HUES48 (cell line): ENCODE measurements around the gene LRRIQ3.
"Not testable (repeated sequence)": the region's sequence is repeated elsewhere in the genome, so short reads cannot be mapped to it uniquely, and the experiment has no call there.

Experiments
- H3K27ac ChIP-seq: one replicate; pipeline ENCODE4 v1.7.0; 2013; ENCODE audit warnings: low read depth, low read length, inconsistent platforms
- H3K27me3 ChIP-seq: 2 replicates; pipeline ENCODE4 v1.6.1; 2013; ENCODE audit warnings: mild to moderate bottlenecking, low read length; ENCODE audit not compliant: control insufficient read depth, insufficient read depth
- H3K36me3 ChIP-seq: 2 replicates; pipeline ENCODE4 v1.6.1; 2013; ENCODE audit warnings: low read length; ENCODE audit not compliant: control insufficient read depth, insufficient read depth
- H3K4me1 ChIP-seq: 2 replicates; pipeline ENCODE4 v1.6.1; 2013; ENCODE audit warnings: mild to moderate bottlenecking, low read length; ENCODE audit not compliant: control insufficient read depth, insufficient read depth
- H3K4me3 ChIP-seq: 2 replicates; pipeline ENCODE4 v1.5.1; 2013; ENCODE audit warnings: mild to moderate bottlenecking, low read depth, low read length
- H3K9ac ChIP-seq: 2 replicates; pipeline ENCODE4 v1.6.1; 2013; ENCODE audit warnings: mild to moderate bottlenecking, low read depth, low read length, moderate library complexity
- H3K9me3 ChIP-seq: 2 replicates; pipeline ENCODE4 v1.6.1; 2013; ENCODE audit warnings: low read length; ENCODE audit not compliant: control insufficient read depth, insufficient read depth

The LRRIQ3 gene

DNA sequence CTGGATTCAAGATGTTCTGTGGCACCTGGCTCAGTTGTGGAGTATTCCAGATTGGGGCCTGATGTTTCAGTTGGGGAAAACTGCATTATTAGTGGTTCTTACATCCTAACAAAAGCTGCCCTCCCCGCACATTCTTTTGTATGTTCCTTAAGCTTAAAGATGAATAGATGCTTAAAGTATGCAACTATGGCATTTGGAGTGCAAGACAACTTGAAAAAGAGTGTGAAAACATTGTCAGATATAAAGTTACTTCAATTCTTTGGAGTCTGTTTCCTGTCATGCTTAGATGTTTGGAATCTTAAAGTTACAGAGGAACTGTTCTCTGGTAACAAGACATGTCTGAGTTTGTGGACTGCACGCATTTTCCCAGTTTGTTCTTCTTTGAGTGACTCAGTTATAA, 7.3 kb upstream of the LRRIQ3 start:
- Histone ChIP-seq H3K9ac (no peak overlapping the region), H3K27me3 (no peaks in the 10 kb centered on the region), H3K9me3 (no peaks in the 10 kb centered on the region), H3K27ac (no peak overlapping the region), H3K36me3 (no peaks in the 10 kb centered on the region), H3K4me3 (no peak overlapping the region), H3K4me1 (no peaks in the 10 kb centered on the region)

- Histone ChIP-seq H3K9me3 (no peaks in the 10 kb centered on the region), H3K4me1 (peaks cover 3% of the 10 kb centered on the region; the same call in 1 of the 2 replicates), H3K4me3 (no peak overlapping the region), H3K36me3 (no peaks in the 10 kb centered on the region), H3K27me3 (no peaks in the 10 kb centered on the region), H3K27ac (no peak overlapping the region), H3K9ac (no peak overlapping the region)
Observed at GRCh38 chr1:74199504-74199903, 1.5 kb upstream of the LRRIQ3 start.

GRCh38 chr1:74197255-74197654, 721 bp downstream of the LRRIQ3 start:
- no peak overlapping the region for H3K27ac ChIP-seq
- peak overlapping the region; percentile 88; the same call in 1 of the 2 replicates for H3K4me3 ChIP-seq

GRCh38 chr1:74195339-74195738, 2.6 kb downstream of the LRRIQ3 start:
- Histone ChIP-seq H3K36me3 (no peaks in the 10 kb centered on the region), H3K27me3 (no peaks in the 10 kb centered on the region), H3K9ac (no peak overlapping the region), H3K4me1 (peaks cover 3% of the 10 kb centered on the region; the same call in 1 of the 2 replicates), H3K9me3 (no peaks in the 10 kb centered on the region), H3K4me3 (no peak overlapping the region), H3K27ac (no peak overlapping the region)

More at GRCh38 chr1:74197255-74197654, 721 bp downstream of the LRRIQ3 start:
- Histone ChIP-seq H3K9ac (0 out of 2 replicates have a peak overlapping the region, but pooled peaks have one; percentile 33), H3K36me3 (no peaks in the 10 kb centered on the region), H3K27me3 (no peaks in the 10 kb centered on the region), H3K4me1 (peaks cover 3% of the 10 kb centered on the region; the same call in 1 of the 2 replicates), H3K9me3 (no peaks in the 10 kb centered on the region)

DNA sequence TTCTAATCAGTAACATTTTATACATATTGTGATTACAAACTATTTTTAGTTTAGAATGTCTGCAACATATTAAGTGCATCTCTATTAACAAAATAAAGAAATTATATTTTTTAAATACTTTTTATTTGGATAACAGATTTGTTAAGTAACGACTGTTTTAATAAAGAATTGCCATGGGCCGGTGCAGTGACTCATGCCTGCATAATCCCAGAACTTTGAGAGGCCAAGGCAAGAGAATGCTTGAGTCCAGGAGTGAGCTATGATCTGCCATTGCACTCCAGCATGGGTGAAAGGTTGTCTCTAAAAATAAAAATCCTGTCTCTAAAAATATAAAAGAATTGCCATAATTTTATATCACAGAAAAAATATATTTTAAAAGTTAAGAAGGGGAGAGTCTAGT, 4.1 kb downstream of the LRRIQ3 start:
- peaks cover 3% of the 10 kb centered on the region; the same call in 1 of the 2 replicates for H3K4me1 ChIP-seq
- no peaks in the 10 kb centered on the region for H3K27me3 ChIP-seq
- H3K9ac ChIP-seq: no peak overlapping the region
- H3K27ac ChIP-seq: no peak overlapping the region
- H3K4me3 ChIP-seq: no peak overlapping the region
- no peaks in the 10 kb centered on the region for H3K9me3 ChIP-seq
- H3K36me3 ChIP-seq: no peaks in the 10 kb centered on the region

DNA sequence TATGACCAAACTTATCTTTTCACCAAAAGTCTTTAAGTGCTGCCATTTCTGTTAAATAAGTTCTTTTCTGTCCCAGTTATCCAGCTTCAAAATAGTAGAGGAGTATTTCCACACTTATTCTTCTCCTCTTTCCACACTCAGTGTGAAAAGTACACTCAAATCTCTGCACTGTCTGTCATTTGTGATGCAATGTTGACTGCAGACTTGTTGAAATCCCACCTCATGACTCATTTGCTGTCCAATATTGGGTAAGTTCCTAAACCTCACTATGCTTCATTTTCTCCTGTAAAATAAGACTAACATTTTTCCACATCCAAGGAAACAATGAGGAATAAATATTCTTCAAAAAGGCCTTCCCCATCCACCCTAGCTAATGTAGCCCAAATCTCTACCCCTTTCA, 17.5 kb downstream of the LRRIQ3 start:
- no peaks in the 10 kb centered on the region for H3K36me3 ChIP-seq
- no peaks in the 10 kb centered on the region for H3K4me1 ChIP-seq
- H3K9me3 ChIP-seq: no peaks in the 10 kb centered on the region
- no peak overlapping the region for H3K9ac ChIP-seq
- H3K27ac ChIP-seq: no peak overlapping the region
- no peaks in the 10 kb centered on the region for H3K27me3 ChIP-seq
- H3K4me3 ChIP-seq: no peak overlapping the region

DNA sequence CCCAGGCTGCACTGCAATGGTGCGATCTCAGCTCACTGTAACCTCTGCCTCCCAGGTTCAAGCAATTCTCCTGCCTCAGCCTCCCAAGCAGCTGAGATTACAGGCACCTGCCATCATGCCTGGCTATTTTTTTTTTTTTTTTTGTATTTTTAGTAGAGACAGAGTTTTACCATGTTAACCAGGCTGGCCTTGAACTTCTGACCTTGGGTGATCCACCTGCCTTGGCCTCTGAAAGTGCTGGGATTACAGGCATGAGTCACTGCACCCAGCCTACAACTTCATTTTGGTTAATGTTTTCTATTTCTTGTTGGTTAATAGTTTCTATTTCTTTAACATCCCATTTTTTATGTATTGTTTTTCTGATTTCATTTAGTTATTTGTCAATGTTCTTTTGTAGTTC, 23.6 kb downstream of the LRRIQ3 start:
- H3K9ac ChIP-seq, H3K4me1 ChIP-seq, H3K27ac ChIP-seq, H3K4me3 ChIP-seq, H3K27me3 ChIP-seq, H3K36me3 ChIP-seq, H3K9me3 ChIP-seq: not testable (repeated sequence)

- no peaks in the 10 kb centered on the region for H3K27me3 ChIP-seq
- no peak overlapping the region for H3K4me3 ChIP-seq
- no peak overlapping the region for H3K27ac ChIP-seq
- H3K9ac ChIP-seq: no peak overlapping the region
- no peaks in the 10 kb centered on the region for H3K4me1 ChIP-seq
- no peaks in the 10 kb centered on the region for H3K9me3 ChIP-seq
- no peaks in the 10 kb centered on the region for H3K36me3 ChIP-seq
Observed at GRCh38 chr1:74162333-74162732, 35.6 kb downstream of the LRRIQ3 start.

DNA sequence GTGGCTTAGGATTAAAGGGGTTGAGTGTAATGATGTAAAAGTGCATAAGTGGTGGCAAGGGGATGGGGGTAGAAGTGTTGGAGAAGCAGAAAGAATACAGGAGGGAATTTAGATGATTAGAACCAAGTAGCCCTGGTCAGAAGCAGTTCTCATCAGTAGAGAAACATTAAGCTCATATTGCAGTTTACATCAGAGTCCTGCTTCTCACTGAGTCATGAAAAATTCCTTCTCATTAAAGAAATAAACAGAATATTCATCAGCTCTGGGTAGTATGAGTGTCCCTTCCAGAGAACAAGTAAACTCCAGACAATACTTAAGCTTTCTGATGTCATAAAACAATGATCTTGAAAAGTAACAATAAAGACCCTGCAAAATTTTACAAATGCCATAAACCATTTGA, 36.5 kb downstream of the LRRIQ3 start:
- no peak overlapping the region for H3K9ac ChIP-seq
- no peaks in the 10 kb centered on the region for H3K36me3 ChIP-seq
- no peaks in the 10 kb centered on the region for H3K9me3 ChIP-seq
- H3K27ac ChIP-seq: no peak overlapping the region
- H3K4me1 ChIP-seq: no peaks in the 10 kb centered on the region
- no peak overlapping the region for H3K4me3 ChIP-seq
- no peaks in the 10 kb centered on the region for H3K27me3 ChIP-seq

DNA sequence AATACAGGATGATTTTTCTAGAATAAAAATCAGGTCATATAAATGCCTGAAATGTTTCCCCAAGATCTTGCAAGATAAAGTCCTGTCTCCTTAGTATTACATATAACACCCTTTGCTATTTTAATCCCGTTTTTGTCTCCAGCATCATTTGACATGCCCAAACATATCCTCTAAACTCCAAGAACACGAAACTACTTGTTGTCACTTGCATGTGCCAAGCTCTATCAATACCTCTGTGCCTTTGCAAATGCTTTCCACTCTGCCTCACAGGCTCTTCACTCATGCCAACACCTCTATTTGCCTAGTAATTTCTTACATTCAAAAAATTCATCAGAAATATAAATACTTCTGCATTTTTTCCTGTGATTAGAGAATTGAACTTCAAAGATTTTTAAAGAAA, 37.9 kb downstream of the LRRIQ3 start:
- Histone ChIP-seq H3K27ac (no peak overlapping the region), H3K4me1 (no peaks in the 10 kb centered on the region), H3K27me3 (no peaks in the 10 kb centered on the region), H3K36me3 (no peaks in the 10 kb centered on the region), H3K4me3 (no peak overlapping the region), H3K9ac (no peak overlapping the region), H3K9me3 (no peaks in the 10 kb centered on the region)

- Histone ChIP-seq H3K27ac (no peak overlapping the region), H3K4me3 (no peak overlapping the region), H3K4me1 (no peaks in the 10 kb centered on the region)
Observed at GRCh38 chr1:74145086-74145485, 52.9 kb downstream of the LRRIQ3 start.

GRCh38 chr1:74117370-74117769, 80.6 kb downstream of the LRRIQ3 start:
- H3K27ac ChIP-seq, H3K36me3 ChIP-seq, H3K9ac ChIP-seq, H3K4me3 ChIP-seq, H3K27me3 ChIP-seq, H3K9me3 ChIP-seq: not testable (repeated sequence)
- H3K4me1 ChIP-seq: peaks cover 12% of the 10 kb centered on the region; the same call in 1 of the 2 replicates

More at GRCh38 chr1:74145086-74145485, 52.9 kb downstream of the LRRIQ3 start:
- no peaks in the 10 kb centered on the region for H3K36me3 ChIP-seq
- no peaks in the 10 kb centered on the region for H3K9me3 ChIP-seq
- no peak overlapping the region for H3K9ac ChIP-seq
- H3K27me3 ChIP-seq: no peaks in the 10 kb centered on the region
